A549 (cell line): ENCODE results near the gene CEBPA.

Experiments used
- KDM5A ChIP-seq: fragments of 200-600 bp; sonication (generic); IDR thresholded peaks from 2 replicates; pipeline ENCODE4 v1.6.1; 2016; ENCODE audit warnings: antibody characterized with exemption, mild to moderate bottlenecking
- TF ChIP-seq, protein P1 (sequence below): fragments of >200 bp; sonication (Bioruptor Twin); formaldehyde crosslinking; IDR thresholded peaks from 3 replicates; pipeline ENCODE4 v1.5.1; 2016

DNA sequence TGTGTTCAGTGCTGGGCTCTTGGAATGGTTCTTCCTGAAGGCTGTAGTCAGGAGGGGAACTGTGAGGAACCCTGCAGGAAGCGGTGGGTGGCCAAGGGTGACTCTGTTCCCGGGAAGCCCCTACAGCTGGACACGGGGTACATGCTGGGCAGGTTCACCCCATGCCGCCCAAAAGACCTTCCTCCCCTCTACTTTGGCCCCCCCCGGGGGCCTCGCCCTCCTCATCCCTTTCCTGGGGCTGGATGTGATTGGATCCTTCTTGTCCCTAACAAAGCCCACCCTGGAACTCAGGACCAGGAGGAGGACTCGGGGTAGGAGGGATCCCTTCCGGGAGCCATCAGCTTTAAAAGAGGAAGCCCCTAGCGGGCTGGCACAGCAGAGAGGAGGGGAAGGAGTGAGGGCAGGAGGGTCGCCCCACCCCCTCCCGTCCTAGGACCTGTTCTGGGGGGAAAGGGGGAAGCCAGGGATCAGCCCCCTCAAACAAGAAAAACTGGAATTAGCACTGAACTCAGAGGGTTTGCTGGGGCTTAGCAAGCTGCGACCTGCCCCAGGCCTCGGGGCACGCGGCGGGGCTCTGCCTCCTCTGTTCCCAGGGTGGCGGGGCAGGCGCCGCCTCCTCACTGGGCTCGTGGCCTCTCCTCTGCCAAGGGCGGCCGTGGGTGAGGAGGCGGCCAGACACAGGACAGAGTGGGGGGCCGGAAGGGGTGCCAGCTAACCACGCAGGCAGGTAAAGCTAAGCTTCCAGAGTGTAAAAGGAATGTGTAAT is 4.0 kb downstream of the CEBPA start:
- TF ChIP-seq KDM5A, result no peak
- TF ChIP-seq, protein P1, sequence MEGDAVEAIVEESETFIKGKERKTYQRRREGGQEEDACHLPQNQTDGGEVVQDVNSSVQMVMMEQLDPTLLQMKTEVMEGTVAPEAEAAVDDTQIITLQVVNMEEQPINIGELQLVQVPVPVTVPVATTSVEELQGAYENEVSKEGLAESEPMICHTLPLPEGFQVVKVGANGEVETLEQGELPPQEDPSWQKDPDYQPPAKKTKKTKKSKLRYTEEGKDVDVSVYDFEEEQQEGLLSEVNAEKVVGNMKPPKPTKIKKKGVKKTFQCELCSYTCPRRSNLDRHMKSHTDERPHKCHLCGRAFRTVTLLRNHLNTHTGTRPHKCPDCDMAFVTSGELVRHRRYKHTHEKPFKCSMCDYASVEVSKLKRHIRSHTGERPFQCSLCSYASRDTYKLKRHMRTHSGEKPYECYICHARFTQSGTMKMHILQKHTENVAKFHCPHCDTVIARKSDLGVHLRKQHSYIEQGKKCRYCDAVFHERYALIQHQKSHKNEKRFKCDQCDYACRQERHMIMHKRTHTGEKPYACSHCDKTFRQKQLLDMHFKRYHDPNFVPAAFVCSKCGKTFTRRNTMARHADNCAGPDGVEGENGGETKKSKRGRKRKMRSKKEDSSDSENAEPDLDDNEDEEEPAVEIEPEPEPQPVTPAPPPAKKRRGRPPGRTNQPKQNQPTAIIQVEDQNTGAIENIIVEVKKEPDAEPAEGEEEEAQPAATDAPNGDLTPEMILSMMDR, result no peak
